Loucy (cell line): ENCODE measurements around the gene PNPLA1.

Experiments used
- H2AFZ ChIP-seq: fragments of 200-600 bp; sonication (generic); 2 replicates; pipeline ENCODE4 v1.6.0; 2016; ENCODE audit warnings: antibody characterized with exemption, mild to moderate bottlenecking, low read length, moderate library complexity
- H3F3A ChIP-seq: fragments of 200-600 bp; 2 replicates; pipeline ENCODE4 v1.6.0; 2016; ENCODE audit warnings: antibody characterized with exemption, low read depth, mild to moderate bottlenecking
- H3K27me3 ChIP-seq: fragments of 200-600 bp; sonication (generic); 2 replicates; pipeline ENCODE4 v1.6.1; 2014; ENCODE audit warnings: low read length, mild to moderate bottlenecking; ENCODE audit not compliant: insufficient read depth, poor library complexity, severe bottlenecking
- H3K36me3 ChIP-seq: fragments of 200-600 bp; sonication (generic); 2 replicates; pipeline ENCODE4 v1.6.1; 2016; ENCODE audit warnings: low read length; ENCODE audit not compliant: insufficient read depth
- H3K4me1 ChIP-seq: fragments of 200-600 bp; sonication (generic); 2 replicates; pipeline ENCODE4 v1.5.1; 2014; ENCODE audit warnings: low read length, mild to moderate bottlenecking; ENCODE audit not compliant: insufficient read depth, poor library complexity, severe bottlenecking
- H3K4me2 ChIP-seq: fragments of 200-600 bp; sonication (generic); 2 replicates; pipeline ENCODE4 v1.6.0; 2014; ENCODE audit warnings: antibody characterized with exemption, low read length, low read depth, mild to moderate bottlenecking; ENCODE audit not compliant: poor library complexity, severe bottlenecking
- H3K4me3 ChIP-seq: fragments of 200-600 bp; sonication (generic); 2 replicates; pipeline ENCODE4 v1.5.1; 2014; ENCODE audit warnings: low read length, mild to moderate bottlenecking, mixed read lengths; ENCODE audit not compliant: poor library complexity, severe bottlenecking
- H3K79me2 ChIP-seq: fragments of 200-600 bp; sonication (generic); 2 replicates; pipeline ENCODE4 v1.6.1; 2014; ENCODE audit warnings: low read length; ENCODE audit not compliant: insufficient read depth
- H3K9ac ChIP-seq: fragments of 200-600 bp; sonication (generic); 2 replicates; pipeline ENCODE4 v1.6.0; 2014; ENCODE audit warnings: mild to moderate bottlenecking, low read depth, low read length, moderate library complexity; ENCODE audit not compliant: poor library complexity, severe bottlenecking
- H3K9me2 ChIP-seq: fragments of 200-600 bp; sonication (generic); replicated peaks from 2 replicates; pipeline ENCODE4 v1.6.1; 2016; ENCODE audit warnings: low read depth, low read length, mixed read lengths
- H3K9me3 ChIP-seq: fragments of 200-600 bp; sonication (generic); 2 replicates; pipeline ENCODE4 v1.6.1; 2014; ENCODE audit warnings: mild to moderate bottlenecking, antibody characterized with exemption, low read length, low read depth; ENCODE audit not compliant: insufficient read depth
- H4K20me1 ChIP-seq: fragments of 200-600 bp; sonication (generic); 2 replicates; pipeline ENCODE4 v1.6.0; 2014; ENCODE audit warnings: antibody characterized with exemption, low read length, mild to moderate bottlenecking; ENCODE audit not compliant: insufficient read depth, poor library complexity, severe bottlenecking
- CTCF ChIP-seq: fragments of 200-600 bp; sonication (generic); conservative IDR thresholded peaks from 2 replicates; pipeline ENCODE4 v1.5.1; 2014; ENCODE audit warnings: mild to moderate bottlenecking, antibody characterized with exemption, low read length
- EZH2phosphoT487 ChIP-seq: fragments of 200-600 bp; IDR thresholded peaks from 2 replicates; pipeline ENCODE4 v1.6.1; 2018; ENCODE audit warnings: antibody characterized with exemption, mild to moderate bottlenecking, moderate library complexity, borderline replicate concordance

Gene PNPLA1

GRCh38 chr6:36252005-36252404 is 17.9 kb upstream of the PNPLA1 start:
- Histone ChIP-seq H3K4me2 (no peak overlapping the region), H3K4me1 (peaks cover 3% of the 10 kb centered on the region), H3F3A (no peaks in the 10 kb centered on the region), H3K9me2 (no peaks in the 10 kb centered on the region), H3K36me3 (no peaks in the 10 kb centered on the region), H3K9ac (no peak overlapping the region), H4K20me1 (no peaks in the 10 kb centered on the region), H3K4me3 (no peak overlapping the region), H3K9me3 (no peaks in the 10 kb centered on the region), H3K79me2 (no peaks in the 10 kb centered on the region), H3K27me3 (no peaks in the 10 kb centered on the region), H2AFZ (no peak overlapping the region)
- TF ChIP-seq CTCF (no peak), EZH2phosphoT487 (no peak)

GRCh38 chr6:36263390-36264000 is 6.4 kb upstream of the PNPLA1 start:
- H2AFZ ChIP-seq = no peak overlapping the region
- H3K27me3 ChIP-seq = no peaks in the 10 kb centered on the region
- no peaks in the 10 kb centered on the region for H4K20me1 ChIP-seq
- no peaks in the 10 kb centered on the region for H3K79me2 ChIP-seq
- no peak for TF ChIP-seq EZH2phosphoT487
- TF ChIP-seq CTCF = no peak
- no peak overlapping the region for H3K4me2 ChIP-seq
- 0 out of 2 replicates have a peak, but pooled peaks cover 4% of the 10 kb centered on the region for H3K9me3 ChIP-seq
- no peak overlapping the region for H3K4me3 ChIP-seq
- H3F3A ChIP-seq = no peaks in the 10 kb centered on the region
- H3K4me1 ChIP-seq = no peaks in the 10 kb centered on the region
- H3K9ac ChIP-seq = no peak overlapping the region
- H3K36me3 ChIP-seq = no peaks in the 10 kb centered on the region
- H3K9me2 ChIP-seq = no peaks in the 10 kb centered on the region

- Histone ChIP-seq H3K4me1 (no peaks in the 10 kb centered on the region), H3K9me2 (no peaks in the 10 kb centered on the region), H4K20me1 (no peaks in the 10 kb centered on the region), H3K36me3 (no peaks in the 10 kb centered on the region), H3K9me3 (0 out of 2 replicates have a peak, but pooled peaks cover 4% of the 10 kb centered on the region), H2AFZ (no peak overlapping the region), H3K4me3 (no peak overlapping the region), H3K27me3 (no peaks in the 10 kb centered on the region), H3K9ac (no peak overlapping the region), H3K79me2 (no peaks in the 10 kb centered on the region), H3K4me2 (no peak overlapping the region), H3F3A (no peaks in the 10 kb centered on the region)
- no peak for TF ChIP-seq CTCF
- TF ChIP-seq EZH2phosphoT487 = no peak
These were observed 4.1 kb upstream of the PNPLA1 start for GRCh38 chr6:36265744-36266143.
